ENCODE measurements around the gene MAGI2. TPM values are rescaled to one million over a fixed set of nuclear protein-coding genes. Genes with fewer than 3 reads are reported as not detected.

MAGI2 gene
- total and polyA plus RNA-seq, 4 donors = 0.37 to 4.1 (median 1.4) TPM

- WGBS = 74% methylated on average over 2 of the region's 2 CpGs
- no peak for DNase-seq (ENCODE audit: low spot score)
- no peaks in the 10 kb centered on the region for H3K36me3 ChIP-seq (ENCODE audit: control insufficient read depth in 4 of 4, insufficient read depth in 3 of 4, low read depth in 1 of 4, low read length in 3 of 4)
- H3K9ac ChIP-seq (ENCODE audit: low read depth in 1 of 2, low read length in 2 of 2) = no peak overlapping the region
- TF ChIP-seq, protein P1, sequence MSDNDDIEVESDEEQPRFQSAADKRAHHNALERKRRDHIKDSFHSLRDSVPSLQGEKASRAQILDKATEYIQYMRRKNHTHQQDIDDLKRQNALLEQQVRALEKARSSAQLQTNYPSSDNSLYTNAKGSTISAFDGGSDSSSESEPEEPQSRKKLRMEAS (IDR thresholded peaks at IDR 0.05) = no peak
- TF ChIP-seq FOXA1 (IDR thresholded peaks at IDR 0.05) (no peak), TAF1 (conservative IDR thresholded peaks at IDR 0.05) (no peak), HNF4G (IDR thresholded peaks at IDR 0.05) (no peak), RXRA (IDR thresholded peaks at IDR 0.05) (no peak), CTCF (IDR thresholded peaks at IDR 0.05; ENCODE audit: low read depth, low read length, missing input control) (no peak), REST (IDR thresholded peaks at IDR 0.05) (no peak), JUND (IDR thresholded peaks at IDR 0.05) (no peak), SP1 (IDR thresholded peaks at IDR 0.05) (no peak), RAD21 (IDR thresholded peaks at IDR 0.05) (no peak), FOXA2 (IDR thresholded peaks at IDR 0.05) (no peak), HNF4A (conservative IDR thresholded peaks at IDR 0.05) (no peak), EGR1 (IDR thresholded peaks at IDR 0.05; ENCODE audit: low read depth in 2 of 2) (no peak)
- TF ChIP-seq, protein P2, sequence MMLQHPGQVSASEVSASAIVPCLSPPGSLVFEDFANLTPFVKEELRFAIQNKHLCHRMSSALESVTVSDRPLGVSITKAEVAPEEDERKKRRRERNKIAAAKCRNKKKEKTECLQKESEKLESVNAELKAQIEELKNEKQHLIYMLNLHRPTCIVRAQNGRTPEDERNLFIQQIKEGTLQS (IDR thresholded peaks at IDR 0.05) = no peak
- TF ChIP-seq, protein P3, sequence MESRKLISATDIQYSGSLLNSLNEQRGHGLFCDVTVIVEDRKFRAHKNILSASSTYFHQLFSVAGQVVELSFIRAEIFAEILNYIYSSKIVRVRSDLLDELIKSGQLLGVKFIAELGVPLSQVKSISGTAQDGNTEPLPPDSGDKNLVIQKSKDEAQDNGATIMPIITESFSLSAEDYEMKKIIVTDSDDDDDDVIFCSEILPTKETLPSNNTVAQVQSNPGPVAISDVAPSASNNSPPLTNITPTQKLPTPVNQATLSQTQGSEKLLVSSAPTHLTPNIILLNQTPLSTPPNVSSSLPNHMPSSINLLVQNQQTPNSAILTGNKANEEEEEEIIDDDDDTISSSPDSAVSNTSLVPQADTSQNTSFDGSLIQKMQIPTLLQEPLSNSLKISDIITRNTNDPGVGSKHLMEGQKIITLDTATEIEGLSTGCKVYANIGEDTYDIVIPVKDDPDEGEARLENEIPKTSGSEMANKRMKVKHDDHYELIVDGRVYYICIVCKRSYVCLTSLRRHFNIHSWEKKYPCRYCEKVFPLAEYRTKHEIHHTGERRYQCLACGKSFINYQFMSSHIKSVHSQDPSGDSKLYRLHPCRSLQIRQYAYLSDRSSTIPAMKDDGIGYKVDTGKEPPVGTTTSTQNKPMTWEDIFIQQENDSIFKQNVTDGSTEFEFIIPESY (IDR thresholded peaks at IDR 0.05) = no peak
- H3K27me3 ChIP-seq (ENCODE audit: control insufficient read depth in 4 of 4, insufficient read depth in 4 of 4, low read length in 3 of 4) = no peaks in the 10 kb centered on the region
- H3K9me3 ChIP-seq (ENCODE audit: control insufficient read depth in 4 of 4, low read length in 3 of 4) = no peaks in the 10 kb centered on the region
- no peak overlapping the region for H3K27ac ChIP-seq (ENCODE audit: low read depth in 1 of 2, low read length in 2 of 2)
- no peaks in the 10 kb centered on the region for H3K4me1 ChIP-seq (ENCODE audit: control insufficient read depth in 4 of 4, insufficient read depth in 4 of 4, low read length in 3 of 4)
- H3K4me3 ChIP-seq (ENCODE audit: low read depth in 1 of 3, low read length in 3 of 3) = no peak overlapping the region
These were observed 1410.3 kb downstream of the MAGI2 start for GRCh38 chr7:78043159-78043558.

DNA sequence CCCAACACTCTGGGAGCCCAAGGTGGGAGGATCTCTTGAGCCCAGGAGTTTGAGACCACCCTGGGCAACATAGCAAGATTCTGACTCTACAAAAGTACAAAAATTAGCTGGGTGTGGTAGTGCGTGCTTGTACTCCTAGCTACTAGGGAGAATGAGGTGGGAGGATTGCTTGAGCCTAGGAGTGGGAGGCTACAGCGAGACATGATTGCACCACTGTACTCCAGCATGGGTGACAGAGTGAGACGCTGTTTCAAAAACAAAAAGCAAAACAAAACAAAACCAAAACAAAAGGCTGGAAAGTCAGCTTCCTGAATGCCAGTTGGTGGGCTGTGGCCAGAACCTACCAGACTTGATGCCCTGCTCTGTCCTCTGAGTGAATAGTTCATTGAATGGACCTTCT, 1412.0 kb downstream of the MAGI2 start:
- H3K27ac ChIP-seq (ENCODE audit: low read depth in 1 of 2, low read length in 2 of 2) = no peak overlapping the region
- TF ChIP-seq REST (IDR thresholded peaks at IDR 0.05) (no peak), CTCF (IDR thresholded peaks at IDR 0.05; ENCODE audit: low read depth, low read length, missing input control) (no peak), FOXA1 (IDR thresholded peaks at IDR 0.05) (no peak), RXRA (IDR thresholded peaks at IDR 0.05) (no peak)
- TF ChIP-seq, protein P2 (IDR thresholded peaks at IDR 0.05) = no peak
- TF ChIP-seq, protein P3 (IDR thresholded peaks at IDR 0.05) = no peak

More for the DNA sequence above, 1412.0 kb downstream of the MAGI2 start:
- no peak overlapping the region for H3K4me3 ChIP-seq (ENCODE audit: low read depth in 1 of 3, low read length in 3 of 3)
- no peaks in the 10 kb centered on the region for H3K27me3 ChIP-seq (ENCODE audit: control insufficient read depth in 4 of 4, insufficient read depth in 4 of 4, low read length in 3 of 4)
- H3K9ac ChIP-seq (ENCODE audit: low read depth in 1 of 2, low read length in 2 of 2) = no peak overlapping the region
- no peak for DNase-seq (ENCODE audit: low spot score)
- WGBS = over 99% methylated on average over 3 of the region's 3 CpGs
- H3K4me1 ChIP-seq (ENCODE audit: control insufficient read depth in 4 of 4, insufficient read depth in 4 of 4, low read length in 3 of 4) = no peaks in the 10 kb centered on the region
- H3K9me3 ChIP-seq (ENCODE audit: control insufficient read depth in 4 of 4, low read length in 3 of 4) = no peaks in the 10 kb centered on the region
- H3K36me3 ChIP-seq (ENCODE audit: control insufficient read depth in 4 of 4, insufficient read depth in 3 of 4, low read depth in 1 of 4, low read length in 3 of 4) = no peaks in the 10 kb centered on the region

Data from liver (tissue), 9 donors.